Measurements from ENCODE around the gene SAMHD1.
A peak's percentile ranks its signal among the peaks of the same experiment; 100 is the strongest.
"Not testable (repeated sequence)": the region's sequence is repeated elsewhere in the genome, so short reads cannot be mapped to it uniquely, and the experiment has no call there.

SAMHD1 gene

DNA sequence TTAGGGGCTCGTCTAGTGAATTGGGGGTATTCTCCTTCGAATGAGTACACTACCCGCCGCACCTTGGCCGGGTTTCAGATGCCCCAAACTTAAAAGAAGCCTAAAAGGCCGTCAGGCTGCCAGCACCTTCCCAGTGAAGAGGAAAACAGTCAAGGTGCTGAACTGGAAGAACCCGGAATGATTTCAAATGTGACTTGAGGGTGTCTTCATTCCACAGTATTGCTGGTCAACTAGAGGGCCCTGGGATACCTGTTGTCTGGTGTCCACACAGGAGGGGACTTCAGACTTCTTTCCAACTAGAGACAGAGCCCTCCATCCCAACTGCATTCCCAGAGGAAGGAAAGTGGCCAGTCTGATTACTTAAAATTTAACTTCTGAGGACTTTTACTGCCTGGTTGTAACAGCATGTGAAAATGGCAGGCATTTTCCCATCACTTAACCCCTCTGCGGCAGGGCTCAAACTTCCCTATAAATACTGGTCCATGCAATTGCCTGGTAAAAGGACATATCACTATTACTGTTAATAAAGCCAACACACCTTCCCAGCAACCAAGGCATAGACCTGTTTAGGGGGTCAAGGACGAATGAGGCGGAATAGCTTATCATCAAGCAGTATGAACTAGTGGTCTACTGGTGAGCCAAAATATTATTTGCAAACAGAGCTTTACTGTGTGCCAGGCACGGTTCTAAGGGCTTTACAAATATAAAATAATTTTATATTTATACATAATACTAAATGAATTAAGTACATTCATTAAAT is 651 bp upstream of the SAMHD1 start:
- DNase-seq, result no peak

DNA sequence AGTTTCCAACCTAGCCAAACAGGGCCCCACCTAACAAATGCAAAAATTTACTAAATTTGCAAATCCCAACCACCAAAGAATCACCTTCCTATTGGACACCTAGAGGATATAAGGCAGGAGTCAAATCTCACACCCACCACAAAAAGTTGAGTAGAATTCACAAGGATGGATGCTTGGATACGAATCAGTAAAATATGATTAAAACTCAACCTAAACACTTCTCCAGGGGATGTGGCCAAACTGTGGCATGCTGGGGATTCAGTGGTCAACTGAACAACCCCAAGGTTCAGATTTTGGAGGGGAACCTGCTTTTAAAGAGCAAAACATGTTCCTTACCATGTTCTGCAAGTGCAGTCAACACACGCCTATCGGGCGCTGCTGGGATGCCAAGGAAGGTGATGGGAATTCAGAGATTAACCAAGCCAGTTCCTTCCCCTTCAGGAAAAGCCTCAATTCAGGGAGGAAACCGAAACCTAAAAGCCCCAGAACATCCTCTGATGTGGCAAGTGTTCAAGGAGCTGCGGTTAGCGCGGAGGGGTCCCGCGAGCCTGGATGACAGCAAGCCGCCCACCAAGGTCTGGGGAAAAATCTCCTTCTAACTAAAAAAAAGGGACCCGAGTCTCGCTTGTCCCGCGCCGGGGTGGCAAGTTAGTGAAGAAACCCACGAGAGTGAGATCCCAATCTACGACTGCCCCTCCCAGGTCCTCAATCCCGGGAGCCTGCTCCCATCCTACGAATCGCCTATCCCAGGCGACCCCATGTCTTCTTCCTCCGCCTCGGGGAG is 902 bp downstream of the SAMHD1 start:
- DNase-seq, result no peak

DNA sequence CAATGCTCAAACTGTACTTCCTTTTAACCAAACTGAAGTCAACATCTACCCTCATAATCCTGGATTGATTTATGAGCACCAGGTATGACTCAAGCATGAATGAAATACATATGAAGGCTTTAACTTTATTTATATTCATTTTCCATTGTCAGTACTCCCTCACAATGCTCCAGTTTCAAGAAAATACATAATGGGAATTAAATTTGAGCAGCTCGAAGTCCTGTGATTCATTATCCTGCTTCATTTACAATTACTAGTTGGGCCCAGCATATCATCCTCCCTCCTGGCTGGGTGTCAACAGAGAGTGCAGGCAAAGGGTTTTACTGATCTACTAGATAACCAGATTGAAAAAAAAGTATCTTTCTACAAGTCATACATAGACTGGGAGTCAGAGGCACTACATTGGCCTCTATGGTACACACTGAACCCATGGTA is 10.1 kb downstream of the SAMHD1 start:
- no peak for DNase-seq

DNA sequence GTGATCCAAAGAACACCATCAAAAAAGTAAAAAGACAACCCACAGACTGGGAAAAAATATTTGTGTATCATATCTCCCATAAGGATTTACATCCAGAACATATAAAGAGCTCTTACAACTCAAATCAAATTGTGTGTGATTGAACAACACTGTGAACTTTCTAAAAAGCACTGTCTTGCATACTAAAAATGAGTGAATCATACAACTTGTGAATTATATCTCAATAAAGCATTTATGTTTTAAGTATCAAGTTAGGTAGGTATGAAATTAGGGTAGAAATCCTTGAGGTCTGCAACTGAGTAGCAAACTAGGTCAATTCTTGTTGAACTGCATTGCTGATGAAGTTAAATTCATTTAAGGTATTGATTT is 14.1 kb downstream of the SAMHD1 start:
- DNase-seq, result no peak

DNA sequence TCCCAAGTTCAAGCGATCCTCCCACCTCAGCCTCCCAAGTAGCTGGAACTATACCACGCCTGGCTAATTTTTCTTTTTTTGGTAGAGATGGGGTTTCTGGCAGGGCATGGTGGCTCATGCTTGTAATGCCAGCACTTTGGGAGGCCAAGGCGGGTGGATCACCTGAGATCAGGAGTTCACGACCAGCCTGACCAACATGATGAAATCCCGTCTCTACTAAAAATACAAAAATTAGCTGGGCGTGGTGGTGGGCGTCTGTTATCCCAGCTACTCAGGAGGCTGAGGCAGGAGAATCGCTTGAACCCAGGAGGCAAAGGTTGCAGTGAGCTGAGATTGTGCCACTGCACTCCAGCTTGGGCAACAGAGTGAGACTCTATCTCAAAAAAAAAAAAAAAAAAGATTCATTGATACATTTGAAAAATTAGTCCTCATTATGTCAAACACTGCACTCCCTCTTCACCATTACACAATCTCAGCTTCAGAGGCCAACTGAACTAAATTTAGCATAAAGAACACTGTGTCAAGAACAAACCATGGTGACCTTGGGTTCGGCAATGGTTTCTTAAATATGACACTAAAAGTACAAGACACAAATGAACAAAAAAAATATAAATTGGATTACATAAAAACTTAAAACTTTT is 14.6 kb downstream of the SAMHD1 start:
- not testable (repeated sequence) for DNase-seq

DNA sequence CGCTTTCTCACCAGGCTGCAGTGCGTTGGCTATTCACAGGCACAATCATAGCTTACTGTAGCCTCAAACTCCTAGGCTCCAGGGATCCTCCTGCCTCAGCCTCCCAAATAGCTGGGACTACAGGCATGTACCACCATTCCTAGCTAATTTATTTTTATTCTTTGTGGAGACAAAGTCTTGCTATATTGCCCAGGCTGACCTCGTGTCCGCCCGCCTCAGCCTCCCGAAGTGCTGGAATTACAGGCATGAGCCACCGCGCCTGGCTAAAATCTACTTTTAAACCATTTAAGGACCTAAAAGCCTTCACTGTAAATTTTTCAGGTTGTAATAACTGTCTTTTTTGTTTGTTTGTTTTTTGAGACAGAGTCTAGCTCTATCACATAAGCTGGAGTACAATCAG is 15.2 kb downstream of the SAMHD1 start:
- DNase-seq, result no peak

DNA sequence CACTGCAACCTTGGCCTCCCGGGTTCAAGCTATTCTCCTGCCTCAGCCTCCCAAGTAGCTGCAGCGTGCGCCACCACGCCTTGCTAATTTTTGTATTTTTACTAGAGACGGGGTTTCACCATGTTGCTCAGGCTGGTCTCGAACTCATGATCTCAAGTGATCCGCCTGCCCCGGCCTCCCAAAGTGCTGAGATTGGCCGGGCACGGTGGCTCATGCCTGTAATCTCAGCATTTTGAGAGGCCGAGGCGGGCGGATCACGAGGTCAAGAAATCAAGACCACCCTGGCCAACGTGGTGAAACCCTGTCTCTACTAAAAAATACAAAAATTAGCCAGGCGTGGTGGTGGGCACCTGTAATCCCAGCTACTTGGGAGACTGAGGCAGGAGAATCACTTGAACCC is 17.9 kb downstream of the SAMHD1 start:
- not testable (repeated sequence) for DNase-seq

DNA sequence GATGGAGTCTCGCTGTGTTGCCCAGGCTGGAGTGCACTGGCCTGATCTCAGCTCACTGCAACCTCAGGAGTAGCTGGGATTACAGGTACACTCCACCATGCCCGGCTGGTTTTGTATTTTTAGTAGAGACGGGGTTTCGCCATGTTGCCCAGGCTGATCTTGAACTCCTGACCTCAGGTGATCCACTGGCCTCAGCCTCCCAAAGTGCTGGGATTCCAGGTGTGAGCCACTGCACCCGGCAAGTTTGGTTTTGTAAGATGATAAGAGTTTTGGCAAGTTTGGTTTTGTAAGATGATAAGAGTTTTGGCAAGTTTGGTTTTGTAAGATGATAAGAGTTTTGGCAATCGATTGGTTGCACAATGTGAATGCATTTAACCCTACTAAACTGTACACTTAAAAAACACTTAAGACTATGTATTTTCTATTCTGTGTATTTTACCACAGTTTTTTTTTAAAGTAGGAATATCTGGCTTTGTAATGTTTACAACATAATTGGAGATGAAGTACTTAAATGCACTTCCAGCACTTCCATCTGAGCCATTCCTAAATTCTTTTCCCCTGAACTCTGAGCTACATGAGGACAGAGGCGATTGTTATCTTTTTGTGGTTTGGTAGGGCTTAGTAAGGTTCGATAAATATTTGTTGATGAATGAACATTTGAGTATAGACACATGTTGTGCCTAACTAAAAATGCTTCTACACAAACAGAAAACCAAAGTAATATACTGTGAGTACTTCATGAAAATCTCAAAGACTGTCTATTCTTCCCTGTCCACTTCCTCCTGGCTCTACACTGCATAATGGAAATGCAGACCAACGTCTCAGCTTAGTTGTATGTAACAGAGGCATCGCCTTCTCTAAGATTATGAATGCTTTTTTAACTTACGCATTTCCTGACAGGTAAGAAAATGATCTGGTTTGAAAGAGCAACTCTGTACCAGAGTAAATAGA is 18.8 kb downstream of the SAMHD1 start:
- no peak for DNase-seq

DNA sequence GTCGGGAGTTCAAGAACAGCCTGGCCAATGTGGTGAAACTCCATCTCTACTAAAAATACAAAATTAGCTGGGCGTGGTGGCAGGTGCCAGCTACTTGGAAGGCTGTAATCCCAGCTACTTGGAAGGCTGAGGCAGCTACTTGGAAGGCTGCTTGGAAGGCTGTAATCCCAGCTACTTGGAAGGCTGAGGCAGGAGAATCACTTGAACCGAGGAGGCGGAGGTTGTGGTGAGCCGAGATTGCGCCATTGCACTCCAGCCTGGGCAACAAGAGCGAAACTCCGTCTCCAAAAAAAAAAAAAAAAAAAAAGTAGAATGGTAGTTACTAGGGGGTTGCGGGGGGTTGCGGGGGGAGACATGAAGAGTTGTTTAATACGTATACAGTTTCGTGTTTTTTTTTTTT is 19.4 kb downstream of the SAMHD1 start:
- DNase-seq, result not testable (repeated sequence)

DNA sequence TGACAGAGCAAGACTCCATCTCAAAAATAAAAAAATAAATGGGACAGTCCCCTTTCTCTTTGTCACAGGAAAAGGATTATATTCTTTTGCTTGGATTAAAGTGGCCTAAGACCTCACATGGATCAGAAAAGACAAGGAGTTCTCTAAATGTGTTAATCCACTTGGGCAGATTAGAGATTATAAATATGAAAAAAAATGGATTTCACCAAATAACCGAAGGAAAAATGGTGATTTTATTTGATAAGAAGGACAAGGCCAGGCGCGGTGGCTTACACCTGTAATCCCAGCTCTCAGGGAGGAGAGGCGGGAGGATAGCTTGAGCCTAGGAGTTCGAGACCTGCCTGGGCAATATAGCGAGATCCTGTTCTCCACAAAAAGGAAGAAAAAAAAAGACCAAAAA is 21.8 kb downstream of the SAMHD1 start:
- no peak for DNase-seq

DNA sequence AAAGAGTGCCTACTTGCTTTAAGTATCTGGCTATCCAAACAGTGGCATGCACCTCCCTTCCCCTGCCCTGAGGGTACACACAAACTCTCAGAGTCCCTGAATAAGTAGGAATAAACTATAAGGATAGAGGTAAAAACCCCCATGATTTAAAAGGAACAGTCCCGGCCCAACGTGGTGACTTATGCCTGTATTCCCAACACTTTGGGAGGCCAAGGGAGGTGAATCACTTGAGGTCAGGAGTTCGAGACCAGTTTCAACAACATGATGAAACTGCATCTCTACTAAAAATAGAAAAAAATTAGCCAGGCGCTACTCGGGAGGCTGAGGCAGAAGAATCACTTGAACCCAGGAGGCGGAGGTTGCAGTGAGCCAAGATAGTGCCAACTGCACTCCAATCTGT is 22.2 kb downstream of the SAMHD1 start:
- DNase-seq, result no peak

DNA sequence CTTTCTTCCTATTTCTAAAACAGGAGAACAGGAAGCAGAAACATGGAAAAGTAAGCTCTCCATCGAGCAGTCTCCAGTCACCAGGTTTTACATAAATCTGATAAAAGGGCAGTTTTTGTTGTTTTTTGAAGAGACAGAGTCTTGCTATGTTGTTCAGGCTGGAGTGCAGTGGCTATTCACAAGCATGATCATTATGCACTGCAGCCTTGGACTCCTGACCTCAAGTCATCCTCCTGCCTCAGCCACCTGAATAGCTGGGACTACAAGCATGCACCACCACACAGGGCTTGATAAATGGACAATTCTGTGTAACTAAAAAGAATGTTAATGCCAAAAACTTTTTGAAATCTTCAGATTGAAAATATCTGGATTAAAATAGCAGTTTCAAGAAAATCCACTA is 23.8 kb downstream of the SAMHD1 start:
- no peak for DNase-seq

DNA sequence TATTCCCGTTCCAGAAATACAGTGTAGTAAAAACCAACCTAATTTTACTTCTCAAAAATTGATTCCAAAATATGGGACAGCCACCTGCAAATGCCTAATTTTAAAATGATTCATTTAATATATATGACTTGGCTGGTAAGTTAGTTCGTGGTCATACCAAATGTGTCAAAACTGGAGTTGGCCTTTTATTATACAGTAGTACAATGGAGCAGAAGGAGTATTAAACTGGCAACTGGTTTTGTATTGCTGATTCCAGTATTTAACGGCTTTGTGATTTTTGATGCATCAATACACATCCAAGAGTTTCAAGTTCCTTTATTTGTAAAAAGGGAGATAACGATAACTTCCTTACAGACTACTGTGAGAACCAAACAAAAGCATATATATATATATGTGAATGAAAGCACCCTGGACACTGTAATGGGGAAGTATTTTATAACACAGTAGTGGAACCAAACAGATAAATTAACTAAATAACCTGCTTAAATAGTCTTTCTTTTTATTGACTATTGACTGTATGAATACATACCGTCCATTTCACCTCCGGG is 24.8 kb downstream of the SAMHD1 start:
- no peak for DNase-seq

DNA sequence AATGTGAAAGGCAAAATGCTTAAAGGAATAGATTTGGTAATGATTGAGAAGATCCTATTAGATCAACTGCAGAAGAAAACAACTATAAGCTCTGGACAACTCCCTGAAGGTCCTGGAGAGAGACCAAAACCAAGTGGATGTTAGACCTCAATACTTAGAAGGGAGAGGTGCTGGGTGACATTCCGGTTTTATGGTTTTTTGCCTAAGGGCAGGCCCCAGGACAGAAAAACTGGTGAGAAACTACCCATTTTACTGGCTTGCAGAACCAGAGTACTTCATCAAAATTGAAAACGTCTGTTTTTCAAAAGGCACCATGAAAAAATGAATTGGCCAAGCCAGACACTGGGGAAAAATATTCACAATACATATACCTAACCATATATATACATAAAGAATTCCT is 26.3 kb downstream of the SAMHD1 start:
- no peak for DNase-seq

DNA sequence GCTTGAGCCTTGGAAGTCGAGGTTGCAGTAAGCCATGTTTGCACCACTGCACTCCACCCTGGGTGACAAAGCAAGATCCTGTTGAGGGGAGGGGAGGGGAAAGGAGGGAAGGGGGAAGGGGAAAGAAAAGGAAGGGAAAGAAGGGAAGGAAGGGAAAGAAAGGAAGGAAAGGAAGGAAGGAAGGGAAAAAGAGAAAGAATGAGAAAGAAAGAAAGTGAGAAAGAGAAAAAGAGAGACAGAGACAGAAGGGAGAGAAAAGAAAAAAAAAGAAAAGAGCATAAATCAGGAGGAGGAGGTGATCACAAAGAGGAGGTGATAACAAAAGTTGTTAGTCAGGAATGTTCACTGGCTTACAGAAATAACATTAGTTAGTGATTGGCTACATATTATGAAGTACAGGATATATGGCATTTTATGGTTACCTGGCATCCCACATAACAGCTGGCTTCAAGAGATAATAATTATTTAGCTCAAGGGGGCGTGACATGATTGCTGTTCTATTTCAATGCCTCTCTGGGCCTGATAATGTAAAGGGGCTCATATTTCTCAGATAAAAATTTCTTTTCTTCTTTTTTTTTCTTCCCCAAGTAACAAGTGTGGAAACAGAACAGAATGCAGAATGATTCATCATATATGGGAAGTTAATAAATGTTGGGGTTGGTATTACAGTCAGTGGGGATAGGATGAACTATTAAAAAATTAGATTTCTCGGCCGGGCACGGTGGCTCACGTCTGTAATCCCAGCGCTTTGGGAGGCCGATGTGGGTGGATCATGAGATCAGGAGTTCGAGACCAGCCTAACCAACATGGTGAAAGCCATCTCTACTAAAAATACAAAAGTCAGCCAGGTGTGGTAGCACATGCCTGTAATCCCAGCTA is 27.1 kb downstream of the SAMHD1 start:
- no peak for DNase-seq

DNA sequence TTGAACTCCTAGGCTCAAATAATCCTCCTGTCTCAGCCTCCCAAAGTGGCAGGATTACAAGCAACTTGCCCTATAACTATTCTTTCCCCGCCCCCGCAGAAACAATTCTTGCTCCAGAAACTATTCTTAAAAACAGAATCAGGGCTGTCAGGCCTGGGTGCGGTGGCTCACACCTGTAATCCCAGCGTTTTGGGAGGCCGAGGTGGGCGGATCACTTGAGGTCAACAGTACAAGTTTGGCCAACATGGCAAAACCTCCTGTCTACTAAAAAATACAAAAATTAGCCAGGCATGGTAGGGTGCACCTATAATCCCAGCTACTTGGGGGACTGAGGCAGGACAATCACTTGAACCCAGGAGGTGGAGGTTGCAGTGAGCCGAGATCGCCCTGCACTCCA is 31.2 kb downstream of the SAMHD1 start:
- DNase-seq, result no peak

DNA sequence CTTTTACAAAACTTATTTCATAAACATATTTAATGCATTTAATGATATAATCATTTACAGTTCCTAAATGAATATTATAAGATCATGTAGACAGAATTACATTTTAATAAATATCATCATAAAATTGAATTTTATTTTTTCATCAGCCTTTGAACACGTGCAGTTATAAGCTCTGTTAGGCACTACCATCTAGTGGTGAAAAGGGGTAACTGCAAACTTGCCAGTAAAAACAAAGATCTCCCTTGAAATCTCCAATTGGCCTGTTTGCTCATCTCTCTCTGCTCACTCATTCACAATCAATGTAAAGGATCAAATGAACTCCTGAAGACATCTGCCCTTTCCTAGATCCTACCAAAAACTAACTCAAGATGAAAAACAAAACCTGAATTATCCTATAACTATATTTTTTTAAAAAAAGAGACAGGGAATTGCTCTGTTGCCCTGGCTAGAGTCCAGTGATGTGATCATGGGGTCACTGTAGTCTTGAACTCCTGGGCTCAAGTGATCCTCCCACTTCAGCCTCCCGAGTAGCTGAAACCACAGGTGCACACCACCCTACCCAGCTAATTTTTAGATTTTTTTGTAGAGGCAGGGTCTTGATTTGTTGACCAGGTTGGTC is 31.7 kb downstream of the SAMHD1 start:
- DNase-seq, result peak in 1 of 4 experiments; percentile 5

DNA sequence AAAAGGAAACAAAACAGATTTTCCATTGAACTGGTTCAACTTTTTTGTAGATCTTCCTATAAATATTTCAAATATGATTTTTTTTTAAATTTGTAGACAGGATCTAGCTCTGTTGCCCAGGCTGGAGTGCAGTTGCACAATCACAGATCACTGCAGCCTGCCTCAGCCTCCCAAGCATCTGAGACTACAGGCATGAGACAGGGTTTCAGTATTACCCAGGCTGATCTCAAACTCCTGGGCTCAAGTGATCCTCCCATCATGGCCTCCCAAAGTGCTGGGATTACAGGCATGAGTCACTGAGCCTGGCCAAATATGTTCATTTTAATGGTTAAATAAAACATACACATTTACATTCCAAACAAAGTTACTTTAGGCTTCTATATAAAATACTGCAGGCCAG is 33.6 kb downstream of the SAMHD1 start:
- no peak for DNase-seq

DNA sequence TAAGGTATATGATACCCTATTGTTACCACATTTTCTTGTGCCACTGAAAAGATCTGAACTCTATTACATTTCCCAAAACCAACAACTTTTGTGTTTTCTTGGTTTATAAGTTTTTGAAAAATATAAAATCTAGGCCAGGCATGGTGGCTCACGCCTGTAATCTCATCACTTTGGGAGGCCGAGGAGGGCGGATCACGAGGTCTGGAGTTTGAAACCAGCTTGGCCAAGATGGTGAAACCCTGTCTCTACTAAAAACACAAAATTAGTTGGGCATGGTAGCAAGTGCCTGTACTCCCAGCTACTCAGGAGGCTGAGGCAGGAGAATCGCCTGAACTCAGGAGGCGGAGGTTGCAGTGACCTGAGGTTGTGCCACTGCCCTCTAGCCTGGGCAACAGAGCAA is 34.3 kb downstream of the SAMHD1 start:
- no peak for DNase-seq

DNA sequence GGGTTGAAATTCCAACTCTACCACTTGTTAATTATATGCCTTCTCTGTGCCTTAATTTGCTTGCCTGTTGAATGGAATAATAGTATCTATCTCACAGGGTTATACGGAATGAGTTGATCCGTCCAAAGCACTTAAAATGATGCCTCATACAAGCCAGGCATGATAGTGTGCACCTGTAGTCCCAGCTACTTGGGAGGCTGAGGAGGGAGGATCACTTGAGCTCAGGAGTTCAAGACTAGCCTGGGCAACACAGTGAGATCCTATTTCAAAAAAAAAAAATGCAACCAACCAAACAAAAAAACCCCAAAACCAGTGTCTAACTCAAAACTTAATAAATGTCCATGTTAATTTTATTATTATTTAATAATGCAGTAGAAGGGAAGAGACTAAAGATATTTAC is 35.3 kb downstream of the SAMHD1 start:
- DNase-seq, result no peak

DNA sequence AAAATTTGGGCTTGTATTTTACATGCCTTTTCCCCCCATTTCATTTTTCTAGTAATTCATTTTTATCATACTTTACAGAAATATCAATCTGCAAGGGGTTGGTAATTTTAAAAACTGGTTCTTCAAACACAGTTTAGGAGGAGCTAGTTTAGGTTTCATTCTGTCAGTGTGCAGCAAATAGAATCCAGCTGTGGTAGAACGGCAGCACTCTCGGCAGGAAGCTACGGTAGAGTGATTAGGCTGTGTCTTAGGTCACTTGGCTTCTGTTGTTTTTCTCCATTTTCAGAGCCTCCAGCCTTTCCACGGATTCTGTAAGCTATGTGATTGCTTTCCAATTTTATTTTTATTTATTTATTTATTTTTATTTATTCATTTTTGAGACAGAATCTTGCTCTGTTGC is 42.9 kb downstream of the SAMHD1 start:
- DNase-seq, result no peak
